Liver (tissue), 3 donors: ENCODE results near the gene RPS6KC1.

Experiments used
- CTCF ChIP-seq: fragments of 150-350 bp; IDR thresholded peaks from 2 replicates; pipeline ENCODE4 v1.5.1; 2017; ENCODE audit warnings: improper control_type of control experiment, low read depth, low read length; ENCODE audit not compliant: missing input control
- HNF4G ChIP-seq: IDR thresholded peaks from 2 replicates; pipeline ENCODE4 v1.6.1; 2016; ENCODE audit warnings: antibody characterized with exemption
- donor health status: healthy.
- donor health status: healthy.

- TF ChIP-seq CTCF: no peak
- TF ChIP-seq HNF4G: no peak
Observed at GRCh38 chr1:213067352-213067751, 16.3 kb downstream of the RPS6KC1 start.
